Activated CD8-positive, alpha-beta memory T cell treated with anti-CD3 and anti-CD28 coated beads for 4 hours (primary cell): Measurements from ENCODE around the gene TAS2R19.
"Not testable (repeated sequence)": the region's sequence is repeated elsewhere in the genome, so short reads cannot be mapped to it uniquely, and the experiment has no call there.

Source experiments
- DNase-seq, 2 donors: peaks; one replicate each; pipeline ENCODE4 v3.0.0-alpha.2; 2020; ENCODE audit warnings: low read depth in 2 of 2

The TAS2R19 gene

GRCh38 chr12:11022520-11022919 lies at the start of gene TAS2R19:
TSS of gene TAS2R19 (minus strand) at chr12:11022620. CDS start at chr12:11022571, 49 bp downstream.
- DNase-seq: no peak

GRCh38 chr12:11071414-11071813 lies 49.0 kb upstream of the TAS2R19 start:
- no peak for DNase-seq

- no peak for DNase-seq
These were observed 48.6 kb upstream of the TAS2R19 start for GRCh38 chr12:11070999-11071398.

- no peak for DNase-seq
These were observed 47.5 kb upstream of the TAS2R19 start for GRCh38 chr12:11069854-11070365.

GRCh38 chr12:11067514-11067913 lies 45.1 kb upstream of the TAS2R19 start:
- DNase-seq: no peak

GRCh38 chr12:11062194-11062593 lies 39.8 kb upstream of the TAS2R19 start, which contains the start of gene TAS2R46:
TSS of gene TAS2R46 (minus strand) at chr12:11062294. CDS start at chr12:11062294, 0 bp downstream.
- DNase-seq: not testable (repeated sequence)

- DNase-seq: no peak
These were observed 37.4 kb upstream of the TAS2R19 start for GRCh38 chr12:11059784-11060183.

GRCh38 chr12:11059041-11059440 lies 36.6 kb upstream of the TAS2R19 start:
- DNase-seq: no peak

GRCh38 chr12:11055306-11055705 lies 32.9 kb upstream of the TAS2R19 start:
- no peak for DNase-seq

- DNase-seq: not testable (repeated sequence)
These were observed 27.5 kb upstream of the TAS2R19 start for GRCh38 chr12:11049806-11050531.

GRCh38 chr12:11041366-11041765 lies 18.9 kb upstream of the TAS2R19 start:
- not testable (repeated sequence) for DNase-seq

- DNase-seq: no peak
These were observed 17.7 kb upstream of the TAS2R19 start for GRCh38 chr12:11040162-11040561.

GRCh38 chr12:11039171-11039570 lies 16.8 kb upstream of the TAS2R19 start:
- DNase-seq: no peak

- DNase-seq: not testable (repeated sequence)
These were observed 11.5 kb upstream of the TAS2R19 start for GRCh38 chr12:11033959-11034358.

- DNase-seq: no peak
These were observed 8.9 kb upstream of the TAS2R19 start, which contains the start of gene TAS2R31 for GRCh38 chr12:11031307-11031706. TSS of gene TAS2R31 (minus strand) at chr12:11031407. CDS start at chr12:11031335, 72 bp downstream.

GRCh38 chr12:11026118-11026517 lies 3.7 kb upstream of the TAS2R19 start:
- DNase-seq: no peak

- DNase-seq: no peak
These were observed 967 bp upstream of the TAS2R19 start for GRCh38 chr12:11023387-11023786.

GRCh38 chr12:11016937-11017336 lies 5.5 kb downstream of the TAS2R19 start:
- DNase-seq: no peak

GRCh38 chr12:11015775-11016430 lies 6.5 kb downstream of the TAS2R19 start:
- no peak for DNase-seq

GRCh38 chr12:11014234-11014633 lies 8.2 kb downstream of the TAS2R19 start:
- DNase-seq: no peak

- DNase-seq: no peak
These were observed 14.8 kb downstream of the TAS2R19 start for GRCh38 chr12:11007608-11008007.

GRCh38 chr12:10998204-10998603 lies 24.2 kb downstream of the TAS2R19 start, which contains the start of gene TAS2R20:
TSS of gene TAS2R20 (minus strand) at chr12:10998304. CDS start at chr12:10997875, 429 bp downstream.
- DNase-seq: no peak

- DNase-seq: no peak
These were observed 28.1 kb downstream of the TAS2R19 start for GRCh38 chr12:10994307-10994706.
